HCT116 (cell line): Measurements from ENCODE around the gene HSPA2. TPM values are rescaled to one million over a fixed set of nuclear protein-coding genes. Genes with fewer than 3 reads are reported as not detected.

Source experiments
- ATAC-seq: fragments of 200-7000 bp; cut with Tn5 transposase; 2 replicates; pipeline ENCODE4 v1.9.1; 2020; ENCODE audit warnings: mild to moderate bottlenecking, moderate library complexity
- BruUV-seq: library from RNA; stranded (reverse); fragments of 400-500 nt; replicated peaks from 2 replicates; lab custom pipeline; 2021; lab: Mats Ljungman, UMichigan
- CTCF ChIA-PET: fragments of 300-600 bp; sonication (Branson Sonifier 250); formaldehyde crosslinking; loops from one replicate; lab custom pipeline; 2021; ENCODE audit warnings: antibody characterized with exemption; lab: Charles Lee
- POLR2A ChIA-PET: fragments of 300-600, 350-600 bp; sonication (Branson Sonifier 250); formaldehyde crosslinking; loops from one replicate; lab custom pipeline; 2021; ENCODE audit warnings: antibody characterized with exemption; lab: Charles Lee
- RAD21 ChIA-PET, 2 experiments: fragments of 300-600 bp; sonication (Branson Sonifier 250); formaldehyde crosslinking; loops; one replicate each; lab custom pipeline; 2023; ENCODE audit warnings: low total read pairs in 2 of 2; ENCODE audit not compliant: uncharacterized antibody in 2 of 2, unreplicated experiment in 2 of 2, low non-redundant PET in 1 of 2; lab: Charles Lee
- DNase-seq: peaks from one replicate; pipeline ENCODE4 v3.0.0-alpha.2; 2010; ENCODE audit warnings: low read depth, low spot score
- H2AFZ ChIP-seq: fragments of 200-600 bp; shearing (Covaris generic), sonication (generic); 2 replicates; pipeline ENCODE4 v1.6.1; 2017; ENCODE audit warnings: low read depth, mixed run types, mixed read lengths, antibody characterized with exemption, low read length; ENCODE audit not compliant: poor library complexity, severe bottlenecking
- H3K27ac ChIP-seq: 2 replicates; pipeline ENCODE4 v1.5.1; 2012; ENCODE audit warnings: low read depth, low read length
- H3K27me3 ChIP-seq: fragments of 200-600 bp; sonication (generic); 2 replicates; pipeline ENCODE4 v1.6.1; 2016; ENCODE audit warnings: mixed run types, low read length, mixed read lengths; ENCODE audit not compliant: insufficient read depth
- H3K36me3 ChIP-seq, 2 experiments: fragments of 200-500 bp in 1 of 2; fragments of 200-600 bp in 1 of 2; sonication (Bioruptor generic) in 1 of 2; sonication (generic) in 1 of 2; 2 replicates each; pipeline versions ENCODE4 v1.5.1 to v1.6.1; 2014 to 2016; ENCODE audit warnings: low read length in 2 of 2, inconsistent platforms in 1 of 2, mixed read lengths in 1 of 2, mixed run types in 1 of 2; ENCODE audit not compliant: insufficient read depth in 2 of 2, control insufficient read depth in 1 of 2
- H3K4me1 ChIP-seq, 2 experiments: fragments of 200-600 bp in 1 of 2; sonication (generic) in 1 of 2; 2 replicates each; pipeline versions ENCODE4 v1.5.1 to v1.6.1; 2012 to 2017; ENCODE audit warnings: low read length in 2 of 2, inconsistent platforms in 1 of 2, mild to moderate bottlenecking in 1 of 2, mixed read lengths in 1 of 2, mixed run types in 1 of 2, moderate library complexity in 1 of 2; ENCODE audit not compliant: insufficient read depth in 2 of 2, control insufficient read depth in 1 of 2
- H3K4me2 ChIP-seq: fragments of 200-600 bp; sonication (generic); 2 replicates; pipeline ENCODE4 v1.6.1; 2017; ENCODE audit warnings: mixed run types, low read length, mixed read lengths
- H3K4me3 ChIP-seq, 2 experiments: fragments of 200-600 bp in 1 of 2; sonication (generic) in 1 of 2; replicated peaks in 1 of 2; 2 replicates each; pipeline ENCODE4 v1.5.1; 2011 to 2016; ENCODE audit warnings: low read length in 2 of 2, control low read depth in 1 of 2, low read depth in 1 of 2, mild to moderate bottlenecking in 1 of 2, mixed read lengths in 1 of 2, mixed run types in 1 of 2
- H3K79me2 ChIP-seq: fragments of 200-600 bp; sonication (generic); 2 replicates; pipeline ENCODE4 v1.6.1; 2017; ENCODE audit warnings: mild to moderate bottlenecking, mixed run types, low read length, moderate library complexity, mixed read lengths; ENCODE audit not compliant: insufficient read depth
- H3K9ac ChIP-seq: fragments of 200-600 bp; sonication (generic); 2 replicates; pipeline ENCODE4 v1.6.1; 2016; ENCODE audit warnings: low read length, mixed read lengths
- H3K9me2 ChIP-seq: fragments of 200-600 bp; sonication (generic), shearing (Covaris generic); 2 replicates; pipeline ENCODE4 v1.6.1; 2017; ENCODE audit warnings: mixed run types, mild to moderate bottlenecking, moderate library complexity; ENCODE audit not compliant: insufficient read depth
- H3K9me3 ChIP-seq, 2 experiments: fragments of 200-500 bp in 1 of 2; fragments of 200-600 bp in 1 of 2; sonication (Bioruptor generic) in 1 of 2; sonication (generic) in 1 of 2; 2 replicates each; pipeline ENCODE4 v1.6.1; 2014 to 2017; ENCODE audit warnings: low read length in 2 of 2, mixed read lengths in 2 of 2, inconsistent platforms in 1 of 2, low read depth in 1 of 2, mild to moderate bottlenecking in 1 of 2, mixed run types in 1 of 2, moderate library complexity in 1 of 2; ENCODE audit not compliant: control insufficient read depth in 1 of 2, insufficient read depth in 1 of 2
- H4K20me1 ChIP-seq: fragments of 200-600 bp; sonication (generic), shearing (Covaris generic); 2 replicates; pipeline ENCODE4 v1.6.1; 2017; ENCODE audit warnings: mixed run types, mild to moderate bottlenecking, moderate library complexity; ENCODE audit not compliant: insufficient read depth
- EGR1 ChIP-seq: IDR thresholded peaks from 2 replicates; pipeline ENCODE4 v1.6.1; 2012; ENCODE audit warnings: low read depth
- ELF1 ChIP-seq: IDR thresholded peaks from 2 replicates; pipeline ENCODE4 v1.6.1; 2012; ENCODE audit warnings: low read depth, borderline replicate concordance
- EZH2 ChIP-seq: fragments of 200-600 bp; sonication (generic); IDR thresholded peaks from 2 replicates; pipeline ENCODE4 v1.6.1; 2017; ENCODE audit warnings: antibody characterized with exemption, mixed run types
- EZH2phosphoT487 ChIP-seq: fragments of 200-600 bp; IDR thresholded peaks from 2 replicates; pipeline ENCODE4 v1.6.1; 2018; ENCODE audit warnings: antibody characterized with exemption, borderline replicate concordance
- JUND ChIP-seq: IDR thresholded peaks from 2 replicates; pipeline ENCODE4 v1.6.1; 2012
- POLR2A ChIP-seq: IDR thresholded peaks from 2 replicates; pipeline ENCODE4 v1.7.0; 2011; ENCODE audit warnings: borderline replicate concordance; ENCODE audit not compliant: insufficient read depth, insufficient read length; ENCODE audit errors: extremely low read depth
- POLR2AphosphoS5 ChIP-seq: IDR thresholded peaks from 2 replicates; pipeline ENCODE4 v1.6.1; 2011; ENCODE audit warnings: mild to moderate bottlenecking, low read depth, low read length, moderate library complexity
- SIN3A ChIP-seq: IDR thresholded peaks from 2 replicates; pipeline ENCODE4 v1.6.1; 2012; ENCODE audit warnings: low read depth
- SP1 ChIP-seq: IDR thresholded peaks from 2 replicates; pipeline ENCODE4 v1.6.1; 2012; ENCODE audit warnings: low read depth
- SRF ChIP-seq: IDR thresholded peaks from 2 replicates; pipeline ENCODE4 v1.6.1; 2012; ENCODE audit warnings: low read depth
- TCF7L2 ChIP-seq: IDR thresholded peaks from 2 replicates; pipeline ENCODE4 v1.7.0; 2011; ENCODE audit warnings: borderline replicate concordance, inconsistent platforms; ENCODE audit not compliant: insufficient read depth, insufficient read length; ENCODE audit errors: extremely low read depth
- ZFX ChIP-seq: fragments of 450-650 bp; IDR thresholded peaks from 2 replicates; pipeline ENCODE4 v1.6.1; 2017
- intact Hi-C: fragments of 100-400 bp; cut with micrococcal nuclease; formaldehyde crosslinking; loops from 2 replicates; pipeline ENCODE4 v1.10.0; 2022
- total RNA-seq: library from RNA; stranded (reverse); gene quantifications from one replicate; pipeline ENCODE4 v1.2.1, GENCODE V29; 2021; ENCODE audit not compliant: unreplicated experiment
- TF ChIP-seq, protein P1 (sequence below), 3 experiments: fragments of 200-600 bp in 1 of 3; sonication (generic) in 1 of 3; IDR thresholded peaks in 2 of 3; conservative IDR thresholded peaks in 1 of 3; 2 replicates each; pipeline ENCODE4 v1.5.1; 2012 to 2017; ENCODE audit warnings: low read depth in 2 of 3, low read length in 2 of 3, antibody characterized with exemption in 1 of 3, borderline replicate concordance in 1 of 3, control low read depth in 1 of 3, mild to moderate bottlenecking in 1 of 3, mixed read lengths in 1 of 3, mixed run types in 1 of 3, moderate library complexity in 1 of 3; ENCODE audit not compliant: insufficient read depth in 1 of 3
- TF ChIP-seq, protein P2 (sequence below): IDR thresholded peaks from 2 replicates; pipeline ENCODE4 v1.6.1; 2012
- TF ChIP-seq, protein P3 (sequence below): IDR thresholded peaks from 2 replicates; pipeline ENCODE4 v1.6.1; 2012
- TF ChIP-seq, protein P4 (sequence below): IDR thresholded peaks from 2 replicates; pipeline ENCODE4 v1.6.1; 2012; ENCODE audit warnings: low read depth

The HSPA2 gene
- total RNA-seq, 1 experiment from 2014 or later, result 2.5 TPM

DNA sequence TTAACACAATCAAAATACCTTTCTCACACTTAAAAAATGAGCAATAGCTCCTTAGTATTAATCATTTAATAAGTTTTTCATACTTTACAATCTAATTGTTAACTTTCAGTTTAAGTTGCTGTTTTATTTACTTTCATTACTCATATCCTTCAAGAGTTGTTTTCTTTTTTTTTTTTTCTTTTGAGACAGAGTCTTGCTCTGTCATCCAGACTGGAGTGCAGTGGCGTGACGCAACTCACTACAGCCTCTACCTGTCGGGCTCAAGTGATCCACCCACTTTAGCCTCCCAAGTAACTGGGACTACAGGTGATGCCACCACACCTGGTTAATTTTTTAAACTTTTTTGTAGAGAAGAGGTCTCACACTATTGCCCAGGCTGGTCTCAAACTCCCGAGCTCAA lies 19.8 kb upstream of the HSPA2 start:
- POLR2A ChIA-PET, result no interaction called here
- H4K20me1 ChIP-seq, result no peaks in the 10 kb centered on the region

More for the DNA sequence above, 19.8 kb upstream of the HSPA2 start:
- H3K4me1 ChIP-seq, result no peaks in the 10 kb centered on the region
- RAD21 ChIA-PET, result no interaction called here
- no peak overlapping the region for H3K4me3 ChIP-seq
- TF ChIP-seq SP1, result no peak
- TF ChIP-seq, protein P1, sequence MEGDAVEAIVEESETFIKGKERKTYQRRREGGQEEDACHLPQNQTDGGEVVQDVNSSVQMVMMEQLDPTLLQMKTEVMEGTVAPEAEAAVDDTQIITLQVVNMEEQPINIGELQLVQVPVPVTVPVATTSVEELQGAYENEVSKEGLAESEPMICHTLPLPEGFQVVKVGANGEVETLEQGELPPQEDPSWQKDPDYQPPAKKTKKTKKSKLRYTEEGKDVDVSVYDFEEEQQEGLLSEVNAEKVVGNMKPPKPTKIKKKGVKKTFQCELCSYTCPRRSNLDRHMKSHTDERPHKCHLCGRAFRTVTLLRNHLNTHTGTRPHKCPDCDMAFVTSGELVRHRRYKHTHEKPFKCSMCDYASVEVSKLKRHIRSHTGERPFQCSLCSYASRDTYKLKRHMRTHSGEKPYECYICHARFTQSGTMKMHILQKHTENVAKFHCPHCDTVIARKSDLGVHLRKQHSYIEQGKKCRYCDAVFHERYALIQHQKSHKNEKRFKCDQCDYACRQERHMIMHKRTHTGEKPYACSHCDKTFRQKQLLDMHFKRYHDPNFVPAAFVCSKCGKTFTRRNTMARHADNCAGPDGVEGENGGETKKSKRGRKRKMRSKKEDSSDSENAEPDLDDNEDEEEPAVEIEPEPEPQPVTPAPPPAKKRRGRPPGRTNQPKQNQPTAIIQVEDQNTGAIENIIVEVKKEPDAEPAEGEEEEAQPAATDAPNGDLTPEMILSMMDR (IDR thresholded peaks at IDR 0.05 in 2 of 3, conservative IDR thresholded peaks at IDR 0.05 in 1 of 3; ENCODE audit: borderline replicate concordance in 1 of 3, insufficient read depth in 1 of 3, low read depth in 2 of 3, low read length in 2 of 3), result no peak
- no peak for TF ChIP-seq EGR1
- TF ChIP-seq SRF, result no peak
- TF ChIP-seq, protein P2, sequence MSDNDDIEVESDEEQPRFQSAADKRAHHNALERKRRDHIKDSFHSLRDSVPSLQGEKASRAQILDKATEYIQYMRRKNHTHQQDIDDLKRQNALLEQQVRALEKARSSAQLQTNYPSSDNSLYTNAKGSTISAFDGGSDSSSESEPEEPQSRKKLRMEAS, result no peak
- TF ChIP-seq, protein P3, sequence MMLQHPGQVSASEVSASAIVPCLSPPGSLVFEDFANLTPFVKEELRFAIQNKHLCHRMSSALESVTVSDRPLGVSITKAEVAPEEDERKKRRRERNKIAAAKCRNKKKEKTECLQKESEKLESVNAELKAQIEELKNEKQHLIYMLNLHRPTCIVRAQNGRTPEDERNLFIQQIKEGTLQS, result no peak
- TF ChIP-seq EZH2phosphoT487, result no peak
- TF ChIP-seq TCF7L2, result no peak
- no peak for TF ChIP-seq ZFX
- no peak for TF ChIP-seq POLR2A
- no peak for TF ChIP-seq EZH2
- no peak for TF ChIP-seq POLR2AphosphoS5
- no peak for TF ChIP-seq JUND
- no peak for TF ChIP-seq SIN3A
- TF ChIP-seq, protein P4, sequence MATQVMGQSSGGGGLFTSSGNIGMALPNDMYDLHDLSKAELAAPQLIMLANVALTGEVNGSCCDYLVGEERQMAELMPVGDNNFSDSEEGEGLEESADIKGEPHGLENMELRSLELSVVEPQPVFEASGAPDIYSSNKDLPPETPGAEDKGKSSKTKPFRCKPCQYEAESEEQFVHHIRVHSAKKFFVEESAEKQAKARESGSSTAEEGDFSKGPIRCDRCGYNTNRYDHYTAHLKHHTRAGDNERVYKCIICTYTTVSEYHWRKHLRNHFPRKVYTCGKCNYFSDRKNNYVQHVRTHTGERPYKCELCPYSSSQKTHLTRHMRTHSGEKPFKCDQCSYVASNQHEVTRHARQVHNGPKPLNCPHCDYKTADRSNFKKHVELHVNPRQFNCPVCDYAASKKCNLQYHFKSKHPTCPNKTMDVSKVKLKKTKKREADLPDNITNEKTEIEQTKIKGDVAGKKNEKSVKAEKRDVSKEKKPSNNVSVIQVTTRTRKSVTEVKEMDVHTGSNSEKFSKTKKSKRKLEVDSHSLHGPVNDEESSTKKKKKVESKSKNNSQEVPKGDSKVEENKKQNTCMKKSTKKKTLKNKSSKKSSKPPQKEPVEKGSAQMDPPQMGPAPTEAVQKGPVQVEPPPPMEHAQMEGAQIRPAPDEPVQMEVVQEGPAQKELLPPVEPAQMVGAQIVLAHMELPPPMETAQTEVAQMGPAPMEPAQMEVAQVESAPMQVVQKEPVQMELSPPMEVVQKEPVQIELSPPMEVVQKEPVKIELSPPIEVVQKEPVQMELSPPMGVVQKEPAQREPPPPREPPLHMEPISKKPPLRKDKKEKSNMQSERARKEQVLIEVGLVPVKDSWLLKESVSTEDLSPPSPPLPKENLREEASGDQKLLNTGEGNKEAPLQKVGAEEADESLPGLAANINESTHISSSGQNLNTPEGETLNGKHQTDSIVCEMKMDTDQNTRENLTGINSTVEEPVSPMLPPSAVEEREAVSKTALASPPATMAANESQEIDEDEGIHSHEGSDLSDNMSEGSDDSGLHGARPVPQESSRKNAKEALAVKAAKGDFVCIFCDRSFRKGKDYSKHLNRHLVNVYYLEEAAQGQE, result no peak
- no peak for TF ChIP-seq ELF1
- no peak for ATAC-seq
- no peaks in the 10 kb centered on the region for H3K27me3 ChIP-seq
- H3K79me2 ChIP-seq, result peaks cover 40% of the 10 kb centered on the region
- H3K27ac ChIP-seq, result no peak overlapping the region
- H3K9ac ChIP-seq, result no peak overlapping the region
- H3K36me3 ChIP-seq, result peaks cover 3 to 11% of the 10 kb centered on the region in 2 experiments; a peak in 3 of 4 replicates
- no TSS peak for BruUV-seq
- no peak overlapping the region for H3K4me2 ChIP-seq
- no peaks in the 10 kb centered on the region for H3K9me2 ChIP-seq
- no peaks in the 10 kb centered on the region for H3K9me3 ChIP-seq
- no peak overlapping the region for H2AFZ ChIP-seq
- DNase-seq, result no peak
- CTCF ChIA-PET, result interaction anchor here (2.3 kb wide), 1 partner anchor 10 kb away, joined by 9 read pairs; no protein-coding TSS in a partner anchor
- intact Hi-C loops, result no loop called here
